Immature natural killer cell (primary cell): ENCODE results near the gene ABCG1. TPM values are rescaled to one million over a fixed set of nuclear protein-coding genes. Genes with fewer than 3 reads are reported as not detected.

Source experiments
- DNase-seq, 3 donors: peaks; one replicate each; pipeline ENCODE4 v3.0.0; 2022; ENCODE audit warnings: mixed read lengths in 1 of 3
- H3K27ac Mint-ChIP-seq, 6 donors: one replicate each; pipeline ENCODE4 v1.8.0; 2020; ENCODE audit warnings: mixed read lengths in 6 of 6, mild to moderate bottlenecking in 5 of 6, inconsistent platforms in 4 of 6, moderate library complexity in 3 of 6
- H3K27me3 Mint-ChIP-seq, 3 donors: one replicate each; pipeline ENCODE4 v1.8.0; 2020 to 2021; ENCODE audit warnings: low read depth in 3 of 3, mild to moderate bottlenecking in 3 of 3, mixed read lengths in 3 of 3, moderate library complexity in 3 of 3, inconsistent platforms in 1 of 3
- H3K36me3 Mint-ChIP-seq, 3 donors: one replicate each; pipeline ENCODE4 v1.8.0; 2020; ENCODE audit warnings: mixed read lengths in 3 of 3, inconsistent platforms in 2 of 3, mild to moderate bottlenecking in 2 of 3
- H3K4me1 Mint-ChIP-seq, 2 donors: one replicate each; pipeline ENCODE4 v1.8.0; 2020; ENCODE audit warnings: inconsistent platforms in 2 of 2, mild to moderate bottlenecking in 2 of 2, mixed read lengths in 2 of 2, moderate library complexity in 1 of 2
- H3K4me3 Mint-ChIP-seq, 5 donors: one replicate each; pipeline ENCODE4 v1.8.0; 2020; ENCODE audit warnings: mild to moderate bottlenecking in 5 of 5, mixed read lengths in 5 of 5, inconsistent platforms in 3 of 5, moderate library complexity in 3 of 5
- H3K9me3 Mint-ChIP-seq, 6 donors: one replicate each; pipeline ENCODE4 v1.8.0; 2020; ENCODE audit warnings: mild to moderate bottlenecking in 6 of 6, mixed read lengths in 6 of 6, inconsistent platforms in 4 of 6, moderate library complexity in 3 of 6
- polyA plus RNA-seq, 3 donors: library from polyadenylated mRNA; unstranded; fragments of 300-500 nt; fragmentation: Illumina TruSeq; gene quantifications; one replicate each; pipeline ENCODE4 v1.2.3, GENCODE V29; 2021

ABCG1 gene
- polyA plus RNA-seq, 3 donors from 2014 or later = 4.3 to 10.9 (median 8.2) TPM

DNA sequence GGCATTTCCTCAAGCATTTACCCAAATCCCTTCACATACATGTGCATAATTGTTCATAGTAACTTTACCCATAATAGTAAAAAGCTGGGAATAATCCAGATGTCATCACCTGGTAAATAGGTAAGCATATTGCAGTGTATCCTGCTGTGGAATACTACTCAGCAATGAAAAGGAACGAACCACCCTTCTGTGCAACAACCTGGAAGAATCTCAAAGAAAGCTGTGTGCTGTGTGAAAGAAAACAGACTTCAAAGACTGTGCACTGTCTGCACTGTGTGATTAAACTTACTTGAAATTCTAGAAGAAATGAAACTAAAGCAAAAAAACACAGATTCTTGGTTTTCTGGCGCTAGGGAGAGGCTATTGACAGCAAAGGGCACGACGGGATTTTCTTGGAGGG, 118.3 kb downstream of the ABCG1 start:
- no peak for DNase-seq
- peaks cover 4 to 7% of the 10 kb centered on the region in 2 donors for H3K4me1 Mint-ChIP-seq
- H3K9me3 Mint-ChIP-seq = peaks cover 0 to 4% (median under 1%) of the 10 kb centered on the region in 6 donors
- no peak overlapping the region for H3K4me3 Mint-ChIP-seq
- peaks cover 0 to 4% (median under 1%) of the 10 kb centered on the region in 3 donors for H3K36me3 Mint-ChIP-seq
- peaks cover 6 to 9% (median 7%) of the 10 kb centered on the region in 3 donors for H3K27me3 Mint-ChIP-seq
- H3K27ac Mint-ChIP-seq = no peak overlapping the region

DNA sequence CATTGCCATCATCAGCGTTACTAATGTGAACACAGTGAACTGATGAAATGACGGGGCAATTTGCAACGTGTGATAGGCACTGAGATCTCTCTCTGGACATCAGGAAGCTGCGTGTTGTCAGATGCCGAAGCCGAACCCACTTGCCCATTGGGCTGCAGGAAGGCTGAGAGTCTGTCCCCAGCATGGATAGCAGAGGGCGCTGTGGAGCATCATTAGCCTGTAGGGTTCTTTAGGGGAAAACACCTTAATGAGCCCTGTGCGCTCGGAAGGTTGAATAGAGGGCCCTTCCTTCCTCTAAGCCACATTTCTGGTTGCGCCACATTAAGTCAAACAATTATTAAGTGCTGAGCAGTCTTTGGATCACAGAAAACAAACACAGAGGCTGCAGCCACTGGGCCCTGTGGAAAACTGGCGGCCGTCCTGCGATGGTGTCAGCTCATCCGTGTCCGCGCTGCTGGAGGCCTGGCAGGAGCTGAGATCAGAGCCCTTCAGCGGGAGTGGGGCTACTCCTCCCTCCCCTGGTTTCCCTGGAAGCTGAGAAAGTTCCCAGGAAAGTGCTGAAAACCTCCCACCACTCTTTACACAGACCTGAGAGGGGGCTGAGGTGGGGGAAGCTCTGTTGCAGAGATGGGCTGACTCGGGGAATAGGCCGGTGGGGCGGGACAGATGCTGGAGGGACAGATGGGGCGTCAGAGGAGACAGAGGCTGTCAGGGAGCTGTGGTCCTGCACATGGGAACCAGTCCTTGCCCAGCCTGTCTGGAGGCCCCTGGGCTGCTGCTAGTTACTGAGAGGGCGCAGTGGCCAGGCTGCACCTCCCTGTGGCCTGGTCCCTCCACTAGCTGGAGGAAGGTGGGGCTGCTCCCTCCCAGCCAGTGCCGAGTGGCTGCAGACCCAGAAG, 119.1 kb downstream of the ABCG1 start:
- H3K27me3 Mint-ChIP-seq = peaks cover 6 to 9% (median 6%) of the 10 kb centered on the region in 3 donors
- H3K27ac Mint-ChIP-seq = no peak overlapping the region
- peaks cover 4 to 7% of the 10 kb centered on the region in 2 donors for H3K4me1 Mint-ChIP-seq
- no peaks in the 10 kb centered on the region for H3K36me3 Mint-ChIP-seq
- peak; percentile 52 to 67 (median 57) for DNase-seq
- H3K9me3 Mint-ChIP-seq = no peaks in the 10 kb centered on the region
- H3K4me3 Mint-ChIP-seq = peak overlapping the region in 1 of 5 donors; percentile 27

DNA sequence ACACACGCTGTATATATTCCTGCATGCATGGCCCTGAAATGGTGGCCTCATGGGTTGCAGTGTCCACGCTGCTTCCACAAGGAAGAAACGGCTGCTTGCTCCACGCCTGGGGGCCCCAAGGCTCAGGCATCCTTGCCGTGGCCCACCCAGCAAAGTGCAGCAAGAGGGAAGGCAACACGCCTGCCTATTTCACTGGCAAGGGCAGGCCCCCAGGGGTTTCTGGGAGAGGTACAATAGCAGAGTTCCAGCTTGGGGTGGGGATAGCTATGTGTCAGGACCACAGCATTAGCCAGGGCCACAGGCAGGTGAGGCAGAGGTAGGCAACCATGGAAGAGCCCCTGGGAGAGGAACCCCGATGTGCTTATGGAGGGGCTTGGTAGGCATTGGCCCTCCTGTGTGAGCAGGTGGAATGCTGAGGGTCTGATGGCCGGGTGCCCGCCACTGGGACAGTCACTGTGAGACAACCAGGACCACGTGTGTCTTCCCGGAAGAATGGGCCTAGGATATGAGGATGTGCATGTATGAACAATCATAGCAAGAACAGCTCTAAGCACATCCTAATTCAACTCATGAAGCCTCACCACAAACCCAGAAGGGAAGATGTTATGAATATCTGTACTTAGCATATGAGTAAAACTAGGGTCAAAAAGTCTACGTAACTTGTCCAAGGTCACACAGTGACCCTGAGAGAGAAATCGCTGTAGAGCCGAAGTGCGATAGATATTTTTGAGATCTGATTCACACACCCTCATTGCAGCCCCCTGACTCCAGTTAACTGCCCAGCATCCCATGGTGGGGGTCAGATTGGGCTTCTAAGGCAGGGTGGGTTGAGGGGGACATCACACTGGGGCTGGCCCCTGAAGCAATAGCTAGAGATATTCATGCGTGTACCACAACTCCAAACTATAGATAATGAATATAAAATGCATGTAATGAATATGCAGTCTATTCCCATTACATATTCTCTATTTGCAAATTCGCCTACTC, 120.1 kb downstream of the ABCG1 start:
- no peaks in the 10 kb centered on the region for H3K9me3 Mint-ChIP-seq
- H3K4me1 Mint-ChIP-seq = peaks cover 4 to 7% of the 10 kb centered on the region in 2 donors
- H3K27me3 Mint-ChIP-seq = peaks cover 4 to 10% (median 6%) of the 10 kb centered on the region in 3 donors
- H3K4me3 Mint-ChIP-seq = no peak overlapping the region
- H3K27ac Mint-ChIP-seq = no peak overlapping the region
- H3K36me3 Mint-ChIP-seq = no peaks in the 10 kb centered on the region
- no peak for DNase-seq

DNA sequence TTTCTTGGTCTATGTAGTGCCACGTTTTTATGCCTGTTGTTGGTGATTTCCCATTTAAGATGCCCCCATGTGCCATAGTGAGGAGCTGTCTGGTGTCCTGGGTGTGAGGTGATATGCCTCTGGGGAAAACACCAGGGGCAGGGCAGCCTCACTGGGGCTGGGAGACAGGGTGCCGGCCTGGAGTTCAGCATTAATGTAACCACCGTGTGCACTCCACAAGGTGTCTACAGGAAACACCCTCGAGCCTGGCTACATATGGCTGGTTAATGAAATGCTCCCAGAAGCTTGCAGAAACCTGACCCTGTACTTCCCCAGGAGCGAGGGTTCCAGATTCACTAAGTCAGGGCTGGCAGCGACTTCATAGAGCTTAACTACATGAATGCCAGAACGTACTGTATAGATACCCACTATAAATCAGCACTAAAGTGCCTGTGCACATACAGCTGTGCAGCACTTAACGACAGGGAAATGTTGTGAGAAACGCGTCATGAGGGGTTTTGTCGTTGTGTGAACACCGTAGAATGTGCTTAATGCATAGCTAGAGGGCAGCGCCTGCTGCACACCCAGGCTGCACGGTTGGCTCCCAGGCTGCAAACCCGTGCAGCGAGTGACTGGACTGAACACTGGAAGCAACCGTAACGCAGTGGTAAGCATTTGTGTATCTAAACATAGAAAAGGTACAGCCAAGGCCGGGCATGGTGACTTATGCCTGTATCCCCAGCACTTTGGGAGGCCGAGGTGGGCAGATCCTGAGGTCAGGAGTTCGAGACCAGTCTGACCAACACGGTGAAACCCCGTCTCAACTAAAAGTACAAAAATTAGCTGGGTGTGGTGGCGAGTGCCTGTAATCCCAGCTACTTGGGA, 121.5 kb downstream of the ABCG1 start:
- H3K4me3 Mint-ChIP-seq = no peak overlapping the region
- no peaks in the 10 kb centered on the region for H3K9me3 Mint-ChIP-seq
- H3K4me1 Mint-ChIP-seq = peaks cover 4 to 7% of the 10 kb centered on the region in 2 donors
- no peak for DNase-seq
- no peaks in the 10 kb centered on the region for H3K36me3 Mint-ChIP-seq
- no peak overlapping the region for H3K27ac Mint-ChIP-seq
- peaks cover 4 to 12% (median 6%) of the 10 kb centered on the region in 3 donors for H3K27me3 Mint-ChIP-seq

DNA sequence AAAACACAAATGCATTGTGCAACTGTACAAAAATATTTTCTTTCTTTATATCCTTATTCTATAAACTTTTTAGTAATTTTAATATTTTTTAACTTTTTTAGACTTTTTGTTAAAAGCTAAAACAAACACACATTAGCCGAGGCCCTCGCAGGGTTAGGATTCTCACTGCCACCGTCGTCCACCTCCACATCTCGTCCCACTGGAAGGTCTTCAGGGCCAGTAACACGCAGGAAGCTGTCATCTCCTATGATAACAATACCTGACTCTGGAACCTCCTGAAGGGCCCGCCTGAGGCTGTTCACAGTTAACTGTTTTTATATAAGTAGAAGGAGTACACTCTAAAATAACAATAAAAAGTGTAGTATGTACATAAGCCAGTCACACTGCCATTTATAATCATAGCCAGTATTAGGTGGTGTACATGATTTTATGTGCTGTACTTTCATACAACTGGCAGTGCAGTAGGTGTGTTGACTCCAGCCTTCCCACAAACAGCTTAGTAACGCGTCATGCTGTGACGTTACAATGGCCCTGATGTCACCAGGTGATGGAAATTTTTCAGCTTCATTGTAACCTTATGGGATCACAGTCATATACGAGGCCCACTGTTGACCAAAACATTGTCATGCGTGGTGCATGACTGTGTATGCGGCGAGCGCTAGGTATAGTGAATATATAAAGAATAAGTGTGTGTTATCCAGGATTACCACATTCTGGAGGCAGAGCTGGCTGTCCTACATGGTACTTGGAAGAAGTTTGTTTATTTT, 123.0 kb downstream of the ABCG1 start:
- H3K36me3 Mint-ChIP-seq = no peaks in the 10 kb centered on the region

DNA sequence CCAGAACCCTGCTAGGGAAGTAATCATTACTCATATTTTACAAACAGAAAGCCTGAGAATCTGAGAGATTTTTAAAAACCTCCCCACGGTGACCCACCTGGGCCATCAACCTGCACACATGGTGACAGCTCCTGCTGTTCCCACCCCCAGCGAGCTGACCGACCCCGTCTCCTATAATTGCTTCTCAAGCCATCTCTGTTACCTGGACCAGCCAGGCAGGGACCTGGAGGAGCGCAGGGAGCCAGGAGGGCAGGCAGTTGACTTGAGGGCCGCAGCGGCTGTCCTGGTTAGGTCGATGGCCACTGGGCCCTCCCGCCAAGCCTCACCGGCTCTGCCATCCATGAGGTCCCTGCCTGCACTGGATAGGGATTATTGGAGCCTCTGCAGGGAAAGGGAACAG, 124.2 kb downstream of the ABCG1 start:
- H3K27ac Mint-ChIP-seq = no peak overlapping the region
- H3K9me3 Mint-ChIP-seq = no peaks in the 10 kb centered on the region
- peaks cover 0 to under 1% of the 10 kb centered on the region in 2 donors for H3K4me1 Mint-ChIP-seq
- H3K36me3 Mint-ChIP-seq = no peaks in the 10 kb centered on the region
- no peak for DNase-seq
- H3K27me3 Mint-ChIP-seq = peaks cover 0 to 6% (median 4%) of the 10 kb centered on the region in 3 donors
- no peak overlapping the region for H3K4me3 Mint-ChIP-seq

More for the DNA sequence above, 123.0 kb downstream of the ABCG1 start:
- no peak overlapping the region for H3K4me3 Mint-ChIP-seq
- H3K27ac Mint-ChIP-seq = no peak overlapping the region
- H3K27me3 Mint-ChIP-seq = peaks cover 4 to 12% (median 4%) of the 10 kb centered on the region in 3 donors
- H3K4me1 Mint-ChIP-seq = peaks cover 4 to 7% of the 10 kb centered on the region in 2 donors
- no peak for DNase-seq
- no peaks in the 10 kb centered on the region for H3K9me3 Mint-ChIP-seq

DNA sequence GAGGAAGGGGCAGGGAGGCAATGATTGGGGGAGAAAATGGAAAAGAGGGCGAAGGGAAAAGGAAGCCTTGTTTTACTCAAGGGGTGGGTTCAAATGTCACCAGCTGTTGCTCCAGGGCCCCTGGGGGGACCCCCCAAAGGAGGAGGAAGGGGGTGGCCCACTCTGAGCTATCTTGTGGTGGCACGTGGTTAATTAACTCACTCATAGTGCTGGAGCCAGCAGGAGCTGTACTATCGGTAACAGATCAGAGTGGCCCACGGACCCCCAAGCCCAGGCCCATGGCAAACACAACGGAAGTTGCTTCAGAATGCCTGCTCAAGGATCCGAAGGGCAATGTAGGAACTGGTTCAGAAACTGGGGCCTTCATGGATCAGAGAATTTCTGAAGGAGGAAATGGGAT, 124.6 kb downstream of the ABCG1 start:
- Mint-ChIP-seq H3K36me3 (no peaks in the 10 kb centered on the region), H3K27me3 (peaks cover 0 to 6% (median 5%) of the 10 kb centered on the region in 3 donors), H3K9me3 (no peaks in the 10 kb centered on the region), H3K27ac (no peak overlapping the region), H3K4me1 (no peaks in the 10 kb centered on the region), H3K4me3 (no peak overlapping the region)
- no peak for DNase-seq

DNA sequence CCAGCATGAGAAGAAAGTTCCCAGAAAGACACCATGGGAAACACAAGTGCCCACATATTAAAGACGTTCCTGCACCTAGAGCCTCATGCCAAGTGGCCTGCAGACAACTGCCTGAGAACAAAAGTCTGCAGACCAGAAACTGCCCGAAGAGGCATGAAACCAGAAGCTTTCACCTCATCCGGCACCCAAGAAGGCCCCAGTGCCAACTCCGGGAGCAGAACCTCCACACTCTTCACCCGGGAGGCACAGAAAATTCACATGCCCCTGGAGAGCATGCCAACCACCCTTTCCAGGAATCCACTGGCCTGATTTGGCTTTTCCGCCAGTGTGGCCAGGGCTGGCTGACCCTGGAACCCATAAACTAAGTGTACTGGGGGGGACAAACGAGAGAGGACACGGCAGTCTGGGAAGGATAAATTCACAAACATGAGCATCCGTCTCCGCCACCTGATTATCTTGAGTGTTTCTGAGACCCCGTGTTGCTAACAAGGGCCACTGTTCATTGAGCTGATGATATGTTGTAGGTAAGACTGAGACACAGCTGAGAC, 125.1 kb downstream of the ABCG1 start:
- Mint-ChIP-seq H3K36me3 (no peaks in the 10 kb centered on the region), H3K27me3 (peaks cover 0 to 6% (median 5%) of the 10 kb centered on the region in 3 donors), H3K27ac (no peak overlapping the region), H3K9me3 (no peaks in the 10 kb centered on the region), H3K4me3 (no peak overlapping the region), H3K4me1 (no peaks in the 10 kb centered on the region)
- DNase-seq = no peak

DNA sequence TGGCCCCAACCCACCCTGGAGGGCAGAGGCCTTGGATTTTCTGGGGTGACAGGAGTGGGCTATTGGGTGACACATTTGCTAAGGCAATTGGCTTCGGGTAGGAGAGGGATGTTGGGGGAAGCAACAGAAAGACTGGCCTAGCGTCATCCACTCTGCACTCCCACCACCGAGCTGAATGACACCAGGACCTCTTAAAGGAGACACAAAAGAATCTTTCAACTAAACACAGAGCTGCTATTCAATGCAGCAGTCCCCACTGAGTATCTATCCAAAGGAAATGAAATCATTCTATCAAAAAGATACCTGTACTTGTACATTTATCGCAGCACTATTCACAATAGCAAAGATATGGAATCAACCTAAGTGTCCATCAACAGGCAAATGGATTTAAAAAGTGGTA, 125.7 kb downstream of the ABCG1 start:
- no peak for DNase-seq

DNA sequence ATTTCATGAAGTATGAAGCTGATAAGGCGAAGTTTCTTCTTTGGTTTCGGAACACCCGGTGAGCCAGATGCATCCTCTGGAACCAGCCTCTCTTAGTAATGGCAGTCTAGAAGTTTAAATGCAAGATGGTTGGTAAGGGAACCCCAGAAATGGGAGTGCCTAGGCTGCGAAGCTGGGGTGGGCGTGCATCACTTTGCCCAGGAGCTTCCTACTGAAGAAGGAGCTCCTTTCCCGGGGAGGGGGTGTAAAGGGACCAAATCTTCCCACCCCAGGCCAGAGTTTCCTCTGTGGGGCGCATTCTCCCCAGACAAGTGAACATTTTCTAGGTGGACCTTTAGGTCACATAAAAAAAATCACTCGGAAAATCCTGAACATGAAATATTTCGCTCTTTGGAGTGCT, 127.5 kb downstream of the ABCG1 start:
- Mint-ChIP-seq H3K27ac (no peak overlapping the region), H3K4me3 (no peak overlapping the region), H3K36me3 (no peaks in the 10 kb centered on the region), H3K4me1 (no peaks in the 10 kb centered on the region), H3K9me3 (no peaks in the 10 kb centered on the region), H3K27me3 (peaks cover 0 to 10% (median 6%) of the 10 kb centered on the region in 3 donors)
- no peak for DNase-seq

More for the DNA sequence above, 125.7 kb downstream of the ABCG1 start:
- H3K4me3 Mint-ChIP-seq = no peak overlapping the region
- no peaks in the 10 kb centered on the region for H3K9me3 Mint-ChIP-seq
- H3K27ac Mint-ChIP-seq = no peak overlapping the region
- H3K4me1 Mint-ChIP-seq = no peaks in the 10 kb centered on the region
- no peaks in the 10 kb centered on the region for H3K36me3 Mint-ChIP-seq
- peaks cover 0 to 6% (median 5%) of the 10 kb centered on the region in 3 donors for H3K27me3 Mint-ChIP-seq
